Neutrophil (primary cell): ENCODE measurements around the gene SLC44A3.

Experiments used
- H3K27ac ChIP-seq: fragments of 200-600 bp; sonication (generic); 2 replicates; pipeline ENCODE4 v1.5.1; 2016; ENCODE audit warnings: mild to moderate bottlenecking, moderate library complexity
- H3K27me3 ChIP-seq: fragments of 200-600 bp; sonication (generic); 2 replicates; pipeline ENCODE4 v1.6.0; 2016; ENCODE audit warnings: mild to moderate bottlenecking
- H3K36me3 ChIP-seq: fragments of 200-600 bp; sonication (generic); 2 replicates; pipeline ENCODE4 v1.5.1; 2017
- H3K4me1 ChIP-seq, 2 experiments: fragments of 200-600 bp in 1 of 2; sonication (generic) in 1 of 2; 1 replicate in 1 of 2; 2 replicates in 1 of 2; pipeline versions ENCODE4 v1.5.1 to v1.6.1; 2013 to 2016; ENCODE audit warnings: low read depth in 1 of 2, low read length in 1 of 2, mild to moderate bottlenecking in 1 of 2, moderate library complexity in 1 of 2; ENCODE audit not compliant: control insufficient read depth in 1 of 2, insufficient read depth in 1 of 2
- H3K4me3 ChIP-seq, 2 experiments: fragments of 200-600 bp in 1 of 2; sonication (generic) in 1 of 2; 1 replicate in 1 of 2; 2 replicates in 1 of 2; pipeline ENCODE4 v1.5.1; 2013 to 2016; ENCODE audit warnings: low read depth in 1 of 2, low read length in 1 of 2, mild to moderate bottlenecking in 1 of 2, moderate library complexity in 1 of 2
- H3K9me3 ChIP-seq: fragments of 200-600 bp; sonication (generic); 2 replicates; pipeline ENCODE4 v1.5.1; 2016
- CTCF ChIP-seq: fragments of 200-600 bp; sonication (generic); IDR thresholded peaks from 2 replicates; pipeline ENCODE4 v1.5.1; 2016; ENCODE audit warnings: antibody characterized with exemption

SLC44A3 gene

DNA sequence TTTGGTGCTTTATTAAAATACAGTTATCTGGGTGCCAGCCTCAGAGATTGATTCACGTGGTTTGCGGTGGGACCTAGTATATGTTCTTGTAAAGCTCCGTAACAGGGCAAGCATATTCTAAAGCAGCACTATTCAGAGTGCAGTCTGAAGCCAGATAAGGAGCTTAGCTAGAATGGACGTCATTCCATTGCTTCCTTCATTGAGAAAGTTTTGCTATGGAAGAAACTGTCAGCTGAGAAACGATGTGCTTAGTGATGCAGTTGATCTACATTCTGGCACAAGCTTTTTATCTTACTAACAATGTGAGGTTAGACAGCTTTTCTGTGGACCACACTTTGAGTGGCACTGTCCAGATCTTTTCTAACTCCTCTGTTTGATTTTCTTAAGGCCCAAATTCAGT, 26.2 kb downstream of the SLC44A3 start:
- Histone ChIP-seq H3K9me3 (no peaks in the 10 kb centered on the region), H3K4me3 (no peak overlapping the region), H3K27ac (no peak overlapping the region), H3K4me1 (no peaks in the 10 kb centered on the region), H3K27me3 (peaks cover 28% of the 10 kb centered on the region), H3K36me3 (no peaks in the 10 kb centered on the region)
- TF ChIP-seq CTCF, result no peak

GRCh38 chr1:94851571-94851970, 31.4 kb downstream of the SLC44A3 start:
- H3K9me3 ChIP-seq, result no peaks in the 10 kb centered on the region
- no peak for TF ChIP-seq CTCF
- no peaks in the 10 kb centered on the region for H3K36me3 ChIP-seq
- no peak overlapping the region for H3K27ac ChIP-seq
- H3K4me1 ChIP-seq, result peaks cover 10 to 15% of the 10 kb centered on the region in 2 experiments
- H3K27me3 ChIP-seq, result peaks cover 9% of the 10 kb centered on the region
- H3K4me3 ChIP-seq, result no peak overlapping the region

- no peak overlapping the region for H3K27ac ChIP-seq
- H3K4me1 ChIP-seq, result peaks cover 10 to 15% of the 10 kb centered on the region in 2 experiments
- no peaks in the 10 kb centered on the region for H3K36me3 ChIP-seq
- TF ChIP-seq CTCF, result no peak
- no peak overlapping the region for H3K4me3 ChIP-seq
- H3K27me3 ChIP-seq, result peaks cover 9% of the 10 kb centered on the region
- H3K9me3 ChIP-seq, result no peaks in the 10 kb centered on the region
Measured at GRCh38 chr1:94852788-94853187, 32.6 kb downstream of the SLC44A3 start.

- Histone ChIP-seq H3K27ac (peak overlapping the region; percentile 42), H3K9me3 (no peaks in the 10 kb centered on the region), H3K4me3 (peak overlapping the region; percentile 57 to 61), H3K36me3 (no peaks in the 10 kb centered on the region), H3K4me1 (peaks cover 10 to 15% of the 10 kb centered on the region in 2 experiments), H3K27me3 (peaks cover 24% of the 10 kb centered on the region)
- peak; percentile 86 for TF ChIP-seq CTCF
Measured at GRCh38 chr1:94854458-94855306, 34.5 kb downstream of the SLC44A3 start.

GRCh38 chr1:94855307-94855700, 35.1 kb downstream of the SLC44A3 start:
- H3K9me3 ChIP-seq, result no peaks in the 10 kb centered on the region
- no peak overlapping the region for H3K4me3 ChIP-seq
- H3K36me3 ChIP-seq, result no peaks in the 10 kb centered on the region
- TF ChIP-seq CTCF, result no peak
- H3K27ac ChIP-seq, result peak overlapping the region; percentile 42
- H3K27me3 ChIP-seq, result peaks cover 29% of the 10 kb centered on the region
- peaks cover 10 to 15% of the 10 kb centered on the region in 2 experiments for H3K4me1 ChIP-seq
